H1 (cell line): ENCODE results near the gene SLC6A17.

Source experiments
- GABPA ChIP-seq: IDR thresholded peaks from 2 replicates; pipeline ENCODE4 v1.6.1; 2011; ENCODE audit warnings: mild to moderate bottlenecking, low read length, moderate library complexity, borderline replicate concordance; ENCODE audit not compliant: insufficient read depth
- RAD21 ChIP-seq, 2 experiments: IDR thresholded peaks in 1 of 2; conservative IDR thresholded peaks in 1 of 2; 2 replicates each; pipeline ENCODE4 v1.6.1; 2011; ENCODE audit warnings: low read depth in 2 of 2, low read length in 2 of 2, improper control_type of control experiment in 1 of 2, inconsistent platforms in 1 of 2, mild to moderate bottlenecking in 1 of 2, moderate library complexity in 1 of 2
- RBBP5 ChIP-seq: IDR thresholded peaks from 2 replicates; pipeline ENCODE4 v1.7.1; 2012; ENCODE audit warnings: low read depth, mild to moderate bottlenecking, inconsistent platforms, low read length, moderate library complexity, borderline replicate concordance

DNA sequence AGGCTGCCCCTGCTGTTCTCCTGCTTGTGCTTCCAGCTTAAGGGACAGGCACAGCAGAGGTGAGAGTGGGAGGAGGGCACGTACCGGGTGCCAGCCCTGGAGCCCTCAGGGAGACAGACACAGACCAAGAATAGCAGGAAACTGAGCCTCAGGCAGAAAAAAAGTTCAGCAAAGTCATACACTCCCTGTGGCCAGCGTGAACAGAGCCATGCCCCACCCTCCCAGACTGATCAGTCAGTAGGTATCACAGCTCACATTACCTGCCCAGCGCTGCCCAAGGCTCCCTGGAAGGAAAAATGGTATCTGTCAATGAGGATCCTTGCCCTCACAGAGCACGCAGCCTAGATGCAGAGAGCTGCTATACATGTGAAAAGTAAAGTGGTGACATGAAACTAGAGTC, 36.7 kb upstream of the SLC6A17 start:
- TF ChIP-seq GABPA (no peak), RBBP5 (no peak), RAD21 (IDR thresholded peaks at IDR 0.05 in 1 of 2, conservative IDR thresholded peaks at IDR 0.05 in 1 of 2; ENCODE audit: low read depth in 2 of 2, low read length in 2 of 2) (no peak)
